Measurements from ENCODE around the gene EXOSC1. TPM values are rescaled to one million over a fixed set of nuclear protein-coding genes. Genes with fewer than 3 reads are reported as not detected.

EXOSC1 gene
- total RNA-seq, 1 donor from 2014 or later: 31.0 TPM

DNA sequence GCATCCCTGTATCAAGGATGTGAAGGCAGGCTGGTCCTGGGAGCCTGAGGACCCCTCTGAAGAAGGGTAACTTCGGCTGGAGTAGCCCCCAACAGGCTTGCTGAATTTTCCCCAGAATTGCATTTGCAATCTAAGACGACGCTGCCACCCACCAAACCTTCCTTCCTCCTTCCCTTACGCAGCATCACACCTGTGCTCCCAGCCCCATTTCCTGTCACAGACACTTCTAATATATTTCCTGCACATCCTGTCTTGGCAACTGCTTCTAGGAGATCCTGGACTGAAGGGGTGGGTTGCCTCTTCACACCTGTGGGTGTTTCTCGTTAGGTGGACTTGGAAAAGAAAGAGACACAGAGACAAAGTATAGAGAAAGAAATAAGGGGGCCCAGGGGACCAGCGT is 29.2 kb downstream of the EXOSC1 start:
- intact Hi-C loops (cut with DNase I): no loop called here
- Histone ChIP-seq H3K27me3 (ENCODE audit: low read depth) (no peaks in the 10 kb centered on the region), H3K4me3 (no peak overlapping the region), H3K9me3 (no peaks in the 10 kb centered on the region), H3K4me1 (no peaks in the 10 kb centered on the region), H3K27ac (no peak overlapping the region), H3K36me3 (no peaks in the 10 kb centered on the region)
- TF ChIP-seq, protein P1, sequence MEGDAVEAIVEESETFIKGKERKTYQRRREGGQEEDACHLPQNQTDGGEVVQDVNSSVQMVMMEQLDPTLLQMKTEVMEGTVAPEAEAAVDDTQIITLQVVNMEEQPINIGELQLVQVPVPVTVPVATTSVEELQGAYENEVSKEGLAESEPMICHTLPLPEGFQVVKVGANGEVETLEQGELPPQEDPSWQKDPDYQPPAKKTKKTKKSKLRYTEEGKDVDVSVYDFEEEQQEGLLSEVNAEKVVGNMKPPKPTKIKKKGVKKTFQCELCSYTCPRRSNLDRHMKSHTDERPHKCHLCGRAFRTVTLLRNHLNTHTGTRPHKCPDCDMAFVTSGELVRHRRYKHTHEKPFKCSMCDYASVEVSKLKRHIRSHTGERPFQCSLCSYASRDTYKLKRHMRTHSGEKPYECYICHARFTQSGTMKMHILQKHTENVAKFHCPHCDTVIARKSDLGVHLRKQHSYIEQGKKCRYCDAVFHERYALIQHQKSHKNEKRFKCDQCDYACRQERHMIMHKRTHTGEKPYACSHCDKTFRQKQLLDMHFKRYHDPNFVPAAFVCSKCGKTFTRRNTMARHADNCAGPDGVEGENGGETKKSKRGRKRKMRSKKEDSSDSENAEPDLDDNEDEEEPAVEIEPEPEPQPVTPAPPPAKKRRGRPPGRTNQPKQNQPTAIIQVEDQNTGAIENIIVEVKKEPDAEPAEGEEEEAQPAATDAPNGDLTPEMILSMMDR (IDR thresholded peaks at IDR 0.05): no peak
- ATAC-seq (no peak), DNase-seq (no peak)

DNA sequence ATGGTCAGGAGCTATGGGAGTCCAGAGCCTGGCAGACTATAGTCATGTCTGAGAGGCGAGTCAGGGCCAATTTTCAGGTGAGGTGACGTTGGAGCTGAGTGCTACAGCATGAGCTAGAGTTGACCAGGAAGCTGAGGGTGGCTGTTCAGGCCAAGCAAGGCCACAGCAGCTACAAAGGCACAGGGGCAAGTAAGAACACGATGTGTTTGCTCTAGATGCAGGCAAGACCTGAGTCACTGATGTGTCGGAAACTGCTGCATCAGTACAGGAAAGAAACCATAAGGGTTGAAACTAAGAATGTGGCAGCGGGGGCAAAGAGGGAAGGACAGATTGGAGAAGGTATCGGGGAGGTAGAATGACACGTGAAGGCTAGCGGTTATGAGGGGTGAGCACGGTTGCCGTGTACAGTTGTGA is 32.9 kb downstream of the EXOSC1 start:
- DNase-seq: no peak
- Histone ChIP-seq H3K27ac (no peak overlapping the region), H3K36me3 (no peaks in the 10 kb centered on the region), H3K27me3 (ENCODE audit: low read depth) (no peaks in the 10 kb centered on the region), H3K9me3 (no peaks in the 10 kb centered on the region), H3K4me1 (peaks cover 1% of the 10 kb centered on the region), H3K4me3 (no peak overlapping the region)
- no peak for ATAC-seq
- intact Hi-C loops (cut with DNase I): no loop called here
- TF ChIP-seq, protein P1 (IDR thresholded peaks at IDR 0.05): no peak

DNA sequence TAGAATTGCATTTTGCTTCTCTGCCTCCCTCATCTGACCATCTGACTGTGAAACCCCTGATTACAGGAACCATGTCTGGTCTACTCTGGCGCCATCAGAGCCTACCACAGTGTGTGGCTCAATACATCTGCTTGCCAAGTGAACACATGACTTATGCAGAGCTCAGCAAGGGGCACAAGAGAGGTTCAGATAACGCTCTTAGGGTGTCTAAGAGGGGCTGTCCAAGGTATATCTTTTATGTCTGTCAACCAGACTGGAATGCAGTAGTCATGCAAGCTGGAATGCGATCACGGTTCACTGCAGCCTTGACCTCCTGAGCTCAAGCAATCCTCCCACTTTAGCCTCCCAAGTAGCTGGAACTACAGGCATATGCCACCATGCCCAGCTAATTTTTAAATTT is 34.4 kb downstream of the EXOSC1 start:
- no peak overlapping the region for H3K27ac ChIP-seq
- ATAC-seq (no peak), DNase-seq (no peak)
- H3K27me3 ChIP-seq (ENCODE audit: low read depth): no peaks in the 10 kb centered on the region
- intact Hi-C loops (cut with DNase I): no loop called here
- H3K9me3 ChIP-seq: no peaks in the 10 kb centered on the region
- H3K4me3 ChIP-seq: no peak overlapping the region
- no peaks in the 10 kb centered on the region for H3K36me3 ChIP-seq
- H3K4me1 ChIP-seq: peaks cover 13% of the 10 kb centered on the region
- TF ChIP-seq, protein P1 (IDR thresholded peaks at IDR 0.05): no peak

DNA sequence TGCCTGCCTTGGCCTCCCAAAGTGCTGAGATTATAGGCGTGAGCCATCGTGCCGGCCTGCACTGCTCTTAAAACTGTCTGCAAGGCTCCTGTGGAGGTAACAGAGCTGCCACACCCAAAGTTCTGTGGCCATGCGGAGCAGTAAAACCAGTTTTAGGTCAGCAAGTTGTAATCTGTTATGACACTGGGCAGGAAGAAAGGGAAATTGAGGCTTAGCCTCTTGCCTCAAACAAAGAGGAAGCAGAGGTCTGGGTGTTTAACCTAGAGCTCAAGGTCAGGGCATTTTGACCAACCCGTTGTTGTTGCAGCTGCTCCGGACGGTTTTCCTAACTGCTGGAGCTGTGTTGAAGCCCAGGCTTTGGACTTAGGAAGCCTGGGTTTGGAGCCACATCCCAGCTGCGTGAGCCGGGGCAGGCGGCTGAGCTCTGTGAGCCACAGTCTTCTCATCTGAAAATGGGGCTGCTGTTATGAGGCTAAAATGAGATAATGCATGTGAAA is 37.3 kb downstream of the EXOSC1 start:
- Histone ChIP-seq H3K36me3 (no peaks in the 10 kb centered on the region), H3K4me1 (peaks cover 13% of the 10 kb centered on the region), H3K4me3 (no peak overlapping the region), H3K27ac (peak overlapping the region; percentile 60), H3K27me3 (ENCODE audit: low read depth) (no peaks in the 10 kb centered on the region), H3K9me3 (no peaks in the 10 kb centered on the region)
- intact Hi-C loops (cut with DNase I): no loop called here
- DNase-seq: no peak
- ATAC-seq: peak; percentile 34 to 37
- TF ChIP-seq, protein P1 (IDR thresholded peaks at IDR 0.05): no peak

DNA sequence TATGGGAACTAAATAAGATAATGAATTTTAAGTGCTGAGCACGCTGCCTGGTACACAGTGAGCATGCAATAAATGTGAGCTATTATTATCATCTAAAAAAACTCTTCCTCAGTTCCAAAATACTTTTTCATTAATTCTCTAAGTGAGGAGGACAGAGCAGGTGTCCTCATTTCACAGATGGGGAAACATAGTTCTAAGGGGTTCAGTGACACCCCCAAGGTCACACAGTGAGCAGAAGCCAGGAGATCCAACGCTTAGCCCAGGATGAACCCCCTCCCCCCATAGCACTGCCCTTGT is 37.9 kb downstream of the EXOSC1 start:
- Histone ChIP-seq H3K9me3 (no peaks in the 10 kb centered on the region), H3K4me3 (no peak overlapping the region), H3K27ac (peak overlapping the region; percentile 60), H3K4me1 (peaks cover 13% of the 10 kb centered on the region), H3K36me3 (no peaks in the 10 kb centered on the region), H3K27me3 (ENCODE audit: low read depth) (no peaks in the 10 kb centered on the region)
- ATAC-seq: no peak
- TF ChIP-seq, protein P1 (IDR thresholded peaks at IDR 0.05): no peak
- DNase-seq: no peak
- intact Hi-C loops (cut with DNase I): no loop called here
